ENCODE measurements around the gene OPN1SW. TPM values are rescaled to one million over a fixed set of nuclear protein-coding genes. Genes with fewer than 3 reads are reported as not detected.

Gene OPN1SW, protein sequence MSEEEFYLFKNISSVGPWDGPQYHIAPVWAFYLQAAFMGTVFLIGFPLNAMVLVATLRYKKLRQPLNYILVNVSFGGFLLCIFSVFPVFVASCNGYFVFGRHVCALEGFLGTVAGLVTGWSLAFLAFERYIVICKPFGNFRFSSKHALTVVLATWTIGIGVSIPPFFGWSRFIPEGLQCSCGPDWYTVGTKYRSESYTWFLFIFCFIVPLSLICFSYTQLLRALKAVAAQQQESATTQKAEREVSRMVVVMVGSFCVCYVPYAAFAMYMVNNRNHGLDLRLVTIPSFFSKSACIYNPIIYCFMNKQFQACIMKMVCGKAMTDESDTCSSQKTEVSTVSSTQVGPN
- 8.5 TPM for polyA plus RNA-seq (2013, experiment 1 of 2; ENCODE audit: insufficient read length)
- 4.5 TPM for polyA plus RNA-seq (2013, experiment 2 of 2; ENCODE audit: insufficient read length)

- DNase-seq: no peak
Observed at GRCh38 chr7:128775744-128776474, at the start of gene OPN1SW. Gene OPN1SW, minus strand, starts transcription at chr7:128775794. Its CDS starts 13 bp downstream, at chr7:128775781.

DNA sequence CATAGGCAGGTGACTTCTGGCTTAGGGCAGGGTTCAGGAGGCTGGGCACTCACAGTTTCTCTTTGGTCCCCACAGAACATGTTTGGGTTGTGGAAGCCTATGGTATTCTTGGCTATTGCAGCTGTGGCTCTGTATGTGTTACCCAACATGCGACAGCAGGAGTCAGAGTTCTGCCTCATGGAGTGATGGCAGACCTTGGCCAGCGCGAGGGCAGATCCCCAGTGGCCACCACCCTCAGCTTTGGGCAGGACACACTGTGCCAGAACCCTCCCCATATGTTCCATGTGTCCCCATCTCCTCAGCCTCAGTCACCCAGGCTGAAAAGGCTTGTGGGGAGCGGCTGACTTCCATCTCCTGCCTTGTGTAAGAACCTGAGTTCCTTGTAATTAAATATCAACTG lies 46.1 kb upstream of the OPN1SW start:
- no peak for DNase-seq

DNA sequence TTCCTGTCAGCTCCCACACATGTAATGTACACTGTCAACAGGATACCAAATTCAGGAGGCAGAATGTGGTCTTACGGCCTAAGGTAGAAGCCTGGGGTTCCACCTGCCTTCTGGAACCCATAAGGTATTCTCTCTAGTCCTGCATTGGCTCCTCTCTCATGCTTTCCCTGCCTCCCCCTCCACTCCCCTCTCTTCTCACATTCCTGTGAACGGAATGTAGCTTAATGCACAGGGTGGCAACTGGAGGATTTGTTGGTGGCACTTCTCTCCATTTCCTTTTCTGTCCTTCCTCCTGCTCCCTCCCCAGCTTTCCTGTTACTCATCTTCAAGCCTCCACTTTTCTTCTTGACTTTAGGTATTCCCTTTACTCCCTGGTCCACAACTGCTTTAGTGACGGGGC lies 43.1 kb upstream of the OPN1SW start:
- no peak for DNase-seq

DNA sequence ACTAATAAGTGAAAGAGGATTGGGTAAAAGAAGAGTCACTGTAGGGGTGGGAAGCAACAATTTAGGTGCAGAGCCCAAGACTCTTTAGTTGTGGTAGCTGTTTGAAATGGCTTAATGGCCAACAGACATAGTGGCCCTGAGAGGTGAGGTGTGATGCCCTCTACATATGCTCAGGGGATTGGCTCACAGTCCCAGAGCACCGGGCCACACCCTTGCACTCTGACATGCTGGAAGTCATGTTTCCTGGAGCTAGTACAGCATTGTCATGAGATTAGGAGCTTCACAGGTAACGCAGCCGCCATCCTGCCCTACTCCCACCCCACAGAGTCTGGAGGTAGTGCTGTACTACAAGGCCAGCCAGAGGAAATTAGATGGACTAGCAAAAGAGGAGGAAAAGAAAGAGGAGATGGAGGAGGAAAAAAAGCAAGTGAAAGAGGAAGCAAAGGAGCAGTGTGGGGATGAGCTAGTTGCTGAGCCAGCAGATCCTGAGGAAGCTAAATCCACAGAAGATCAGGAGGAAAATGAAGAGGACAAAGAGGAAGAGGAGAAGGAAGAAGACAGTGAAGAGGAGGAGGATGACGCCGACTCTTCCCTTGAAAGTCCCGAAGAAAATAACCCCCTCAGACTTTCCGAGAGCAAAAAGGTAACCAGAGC lies 39.8 kb upstream of the OPN1SW start:
- no peak for DNase-seq

DNA sequence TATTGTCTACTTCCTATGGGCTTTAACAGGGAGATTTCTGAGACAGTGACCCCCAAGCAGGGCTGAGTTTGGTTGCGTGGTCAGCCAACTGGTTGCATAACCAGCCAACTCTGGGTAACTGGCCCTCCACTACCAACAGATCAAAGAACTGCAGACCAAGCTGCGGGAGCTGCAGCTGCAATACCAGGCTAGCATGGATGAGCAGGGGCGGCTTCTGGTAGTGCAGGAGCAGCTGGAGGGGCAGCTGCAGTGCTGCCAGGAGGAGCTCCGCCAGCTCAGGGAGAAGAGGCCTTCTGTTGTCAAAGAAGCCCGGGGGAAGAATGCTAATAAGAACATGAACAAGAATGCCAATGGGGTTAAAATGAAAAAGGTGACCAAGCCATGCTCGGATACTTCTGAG lies 38.9 kb upstream of the OPN1SW start:
- DNase-seq: no peak

- no peak for DNase-seq
Observed at GRCh38 chr7:128812514-128813168, 37.0 kb upstream of the OPN1SW start.

DNA sequence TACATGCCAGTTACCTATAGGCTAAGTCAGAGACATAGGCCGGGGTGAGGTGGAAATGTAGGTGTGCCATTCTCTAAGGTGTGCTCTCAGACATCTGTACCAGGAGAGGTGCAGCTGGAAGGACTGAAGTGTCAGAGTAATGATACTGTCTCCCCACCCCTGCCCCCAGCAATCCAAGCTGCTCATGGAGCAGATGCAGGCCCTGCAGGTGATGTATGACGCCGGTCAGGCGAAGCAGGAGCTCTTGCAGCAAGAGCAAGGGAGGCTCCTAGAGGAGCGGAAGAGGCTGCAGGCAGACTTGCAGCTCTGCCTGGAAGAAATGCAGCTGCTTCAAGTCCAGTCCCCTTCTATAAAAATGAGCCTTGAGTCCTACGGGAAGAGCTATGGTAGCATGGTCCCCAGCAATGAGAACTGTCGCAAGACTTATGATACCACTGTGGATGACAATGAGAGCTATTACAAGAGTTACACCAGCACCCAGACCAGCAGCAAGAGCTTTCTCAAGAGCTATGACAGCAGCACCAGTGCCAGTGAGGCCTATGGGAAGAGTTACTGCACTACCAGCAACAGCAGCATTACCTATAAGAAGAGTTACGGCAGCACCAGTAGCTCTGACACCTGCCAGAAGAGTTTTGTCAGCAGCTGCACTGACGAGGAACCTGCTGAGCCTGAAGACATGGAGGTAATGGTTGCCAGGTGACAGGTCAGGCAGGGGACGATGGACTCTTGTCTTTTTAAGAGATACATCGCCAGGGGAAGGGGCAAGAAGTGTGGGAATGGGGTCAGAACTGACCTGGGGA lies 36.2 kb upstream of the OPN1SW start:
- no peak for DNase-seq

- DNase-seq: no peak
Observed at GRCh38 chr7:128810997-128811396, 35.4 kb upstream of the OPN1SW start.

DNA sequence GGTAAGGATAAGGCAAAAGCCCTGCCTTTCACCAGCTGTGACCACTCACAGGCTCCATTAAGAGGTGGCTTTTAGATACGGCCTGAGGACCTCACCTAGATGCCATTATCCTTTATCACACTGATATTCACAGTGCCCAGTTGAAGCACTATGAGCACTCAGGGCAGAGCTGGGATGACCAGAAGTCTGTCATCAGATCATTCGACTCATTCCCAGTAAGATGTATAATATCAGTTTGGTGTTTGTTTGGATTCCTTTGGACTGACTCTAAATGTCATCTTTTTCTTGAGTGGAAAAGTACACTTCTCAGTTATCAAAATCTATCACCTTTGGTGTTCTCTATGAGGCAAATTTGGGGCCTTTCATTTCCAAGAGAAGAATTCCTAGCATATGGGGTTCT lies 34.9 kb upstream of the OPN1SW start:
- DNase-seq: no peak

GRCh38 chr7:128809363-128809762 lies 33.8 kb upstream of the OPN1SW start:
- DNase-seq: no peak

DNA sequence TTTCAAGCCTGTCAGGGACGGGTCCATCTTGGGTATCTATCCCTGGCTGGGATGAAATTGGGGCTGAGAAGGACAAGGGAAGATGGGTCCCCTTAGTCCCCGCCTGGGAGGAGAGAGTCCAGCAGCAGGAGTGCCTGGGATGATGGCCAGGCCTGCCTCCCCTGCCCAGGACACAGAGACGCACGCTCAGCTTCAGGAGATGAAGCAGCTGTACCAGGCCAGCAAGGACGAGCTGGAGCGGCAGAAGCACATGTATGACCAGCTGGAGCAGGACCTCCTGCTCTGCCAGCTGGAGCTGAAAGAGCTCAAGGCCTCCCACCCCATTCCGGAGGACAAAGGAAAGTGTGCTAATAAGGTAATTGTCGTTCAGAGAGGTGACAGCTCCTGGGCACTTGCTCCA lies 31.6 kb upstream of the OPN1SW start:
- DNase-seq: no peak

- no peak for DNase-seq
Observed at GRCh38 chr7:128805225-128805624, 29.6 kb upstream of the OPN1SW start.

DNA sequence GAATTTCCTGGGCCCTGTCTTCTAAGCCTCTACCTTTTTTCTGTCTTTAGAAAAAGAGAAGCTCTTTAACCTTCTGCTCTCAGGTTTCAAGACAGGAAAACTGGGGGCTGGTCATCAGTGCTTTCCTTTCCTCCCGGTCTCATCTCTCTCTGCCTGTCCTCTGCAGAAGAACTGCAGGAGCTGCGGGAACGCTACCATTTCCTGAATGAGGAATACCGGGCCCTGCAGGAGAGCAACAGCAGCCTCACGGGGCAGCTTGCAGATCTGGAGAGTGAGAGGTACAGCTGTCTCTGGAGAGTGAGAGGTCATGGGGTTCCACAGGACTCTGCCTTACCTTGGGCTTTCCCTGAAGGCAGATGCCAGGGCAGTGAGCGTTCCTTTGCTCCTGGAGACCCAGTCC lies 28.9 kb upstream of the OPN1SW start:
- no peak for DNase-seq

- no peak for DNase-seq
Observed at GRCh38 chr7:128801667-128802418, 26.2 kb upstream of the OPN1SW start.

DNA sequence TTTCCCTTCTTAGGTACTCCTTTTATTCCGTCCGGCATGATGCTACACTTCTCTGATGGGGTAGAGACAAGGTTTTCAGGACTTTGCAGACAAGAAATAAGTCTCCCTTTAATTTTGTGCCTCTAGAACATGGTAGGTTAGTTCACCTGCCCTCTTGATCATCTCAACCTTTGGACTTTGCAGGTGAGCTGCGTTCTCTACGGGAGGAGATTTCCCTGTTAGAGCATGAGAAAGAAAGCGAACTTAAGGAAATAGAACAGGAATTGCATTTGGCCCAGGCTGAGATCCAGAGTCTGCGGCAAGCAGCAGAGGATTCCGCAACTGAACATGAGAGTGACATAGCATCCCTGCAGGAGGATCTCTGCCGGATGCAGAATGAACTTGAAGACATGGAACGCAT lies 25.4 kb upstream of the OPN1SW start:
- DNase-seq: no peak

- no peak for DNase-seq
Observed at GRCh38 chr7:128800567-128800966, 25.0 kb upstream of the OPN1SW start.

DNA sequence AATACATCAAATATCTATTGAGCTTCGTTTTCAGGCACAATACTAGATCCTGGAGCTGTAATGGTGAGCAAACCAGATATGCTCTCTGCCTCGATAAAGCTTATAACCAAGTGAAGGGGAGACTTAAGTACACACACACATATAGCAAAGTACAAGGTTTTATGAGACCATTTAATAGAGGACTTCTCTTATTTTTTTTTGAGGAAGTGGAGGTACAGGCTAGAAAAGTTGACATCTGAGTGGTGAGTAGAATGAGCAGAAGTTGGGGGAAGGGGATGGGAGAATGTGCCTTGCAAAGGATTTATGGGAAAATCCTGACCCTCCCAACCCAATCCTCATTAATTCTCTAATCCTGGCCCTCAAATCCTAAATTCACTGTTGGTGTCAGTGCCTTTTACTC lies 23.9 kb upstream of the OPN1SW start:
- no peak for DNase-seq

GRCh38 chr7:128796327-128796726 lies 20.7 kb upstream of the OPN1SW start:
- DNase-seq: peak; percentile 50

GRCh38 chr7:128795129-128795528 lies 19.5 kb upstream of the OPN1SW start:
- no peak for DNase-seq

DNA sequence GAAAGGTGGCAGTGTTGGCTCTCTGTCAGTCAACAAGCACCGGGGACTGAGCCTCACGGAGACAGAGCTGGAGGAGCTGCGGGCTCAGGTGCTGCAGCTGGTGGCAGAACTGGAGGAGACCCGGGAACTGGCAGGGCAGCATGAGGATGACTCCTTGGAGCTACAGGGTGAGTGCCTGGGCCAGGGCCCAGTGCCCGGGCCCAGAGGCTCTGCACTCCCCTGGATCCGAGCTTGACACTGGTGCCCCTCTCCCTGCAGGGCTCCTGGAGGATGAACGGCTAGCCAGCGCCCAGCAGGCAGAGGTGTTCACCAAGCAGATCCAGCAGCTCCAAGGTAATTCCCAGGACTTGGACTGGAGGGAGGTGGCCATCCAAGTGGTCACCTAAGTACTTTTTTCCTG lies 18.8 kb upstream of the OPN1SW start:
- no peak for DNase-seq

GRCh38 chr7:128794020-128794419 lies 18.4 kb upstream of the OPN1SW start:
- no peak for DNase-seq

All from fibroblast of skin of back (primary cell).